Neuronal stem cell (in vitro differentiated cells): Measurements from ENCODE around the gene SMYD3.
A peak's percentile ranks its signal among the peaks of the same experiment; 100 is the strongest.

Experiments
- DNase-seq: peaks from one replicate; pipeline ENCODE4 v3.0.0-alpha.2; 2013; ENCODE audit warnings: low spot score
- H2AFZ ChIP-seq: one replicate; pipeline ENCODE4 v1.6.1; 2013; ENCODE audit warnings: mild to moderate bottlenecking, low read length, inconsistent platforms
- H2AK5ac ChIP-seq: 2 replicates; pipeline ENCODE4 v1.6.1; 2013; ENCODE audit warnings: low read depth, mild to moderate bottlenecking, inconsistent platforms, low read length, moderate library complexity, mixed read lengths
- H2BK120ac ChIP-seq: 2 replicates; pipeline ENCODE4 v1.6.1; 2013; ENCODE audit warnings: low read depth, mild to moderate bottlenecking, inconsistent platforms, low read length, moderate library complexity, mixed read lengths
- H2BK12ac ChIP-seq: one replicate; pipeline ENCODE4 v1.6.1; 2013; ENCODE audit warnings: low read length, inconsistent platforms
- H2BK15ac ChIP-seq: 2 replicates; pipeline ENCODE4 v1.6.1; 2013; ENCODE audit warnings: mild to moderate bottlenecking, low read length, inconsistent platforms, mixed read lengths
- H2BK5ac ChIP-seq: one replicate; pipeline ENCODE4 v1.6.1; 2013; ENCODE audit warnings: inconsistent platforms, mild to moderate bottlenecking, low read length, moderate library complexity
- H3K14ac ChIP-seq: one replicate; pipeline ENCODE4 v1.6.1; 2013; ENCODE audit warnings: low read length, inconsistent platforms
- H3K18ac ChIP-seq: 2 replicates; pipeline ENCODE4 v1.6.1; 2013; ENCODE audit warnings: low read length, inconsistent platforms
- H3K23ac ChIP-seq: 2 replicates; pipeline ENCODE4 v1.6.1; 2013; ENCODE audit warnings: low read depth, mild to moderate bottlenecking, mixed read lengths, low read length, inconsistent platforms; ENCODE audit not compliant: poor library complexity
- H3K27ac ChIP-seq: replicated peaks from 3 replicates; pipeline ENCODE4 v1.5.1; 2013; ENCODE audit warnings: low read length, inconsistent platforms
- H3K27me3 ChIP-seq, 3 experiments: 2 replicates each; pipeline ENCODE4 v1.6.1; 2013; ENCODE audit warnings: low read length in 3 of 3, mild to moderate bottlenecking in 2 of 3, inconsistent platforms in 1 of 3, low read depth in 1 of 3, mixed read lengths in 1 of 3, moderate library complexity in 1 of 3; ENCODE audit not compliant: control insufficient read depth in 3 of 3, insufficient read depth in 3 of 3
- H3K36me3 ChIP-seq, 2 donors: replicated peaks in 1 of 2; 2 replicates each; pipeline ENCODE4 v1.6.1; 2013; ENCODE audit warnings: low read length in 2 of 2; ENCODE audit not compliant: control insufficient read depth in 2 of 2, insufficient read depth in 2 of 2
- H3K4ac ChIP-seq: 2 replicates; pipeline ENCODE4 v1.6.1; 2013; ENCODE audit warnings: inconsistent platforms, mild to moderate bottlenecking, low read length, moderate library complexity
- H3K4me1 ChIP-seq, 2 donors: 1 replicate in 1 of 2; 2 replicates in 1 of 2; pipeline ENCODE4 v1.6.1; 2013; ENCODE audit warnings: low read length in 2 of 2, low read depth in 1 of 2; ENCODE audit not compliant: control insufficient read depth in 2 of 2, insufficient read depth in 1 of 2
- H3K4me2 ChIP-seq: one replicate; pipeline ENCODE4 v1.6.1; 2013; ENCODE audit warnings: mild to moderate bottlenecking, low read length, inconsistent platforms; ENCODE audit not compliant: insufficient read depth, poor library complexity, severe bottlenecking
- H3K4me3 ChIP-seq, 2 donors: 2 replicates each; pipeline ENCODE4 v1.5.1; 2013; ENCODE audit warnings: low read length in 2 of 2, mild to moderate bottlenecking in 2 of 2, inconsistent platforms in 1 of 2, moderate library complexity in 1 of 2
- H3K79me1 ChIP-seq: one replicate; pipeline ENCODE4 v1.6.1; 2013; ENCODE audit warnings: low read depth, mild to moderate bottlenecking, inconsistent platforms, low read length, moderate library complexity
- H3K9ac ChIP-seq: one replicate; pipeline ENCODE4 v1.6.1; 2013; ENCODE audit warnings: mild to moderate bottlenecking, low read depth, low read length, inconsistent platforms; ENCODE audit not compliant: poor library complexity
- H3K9me3 ChIP-seq, 2 donors: replicated peaks in 1 of 2; 2 replicates each; pipeline versions ENCODE3 to v1.6.1; 2013; ENCODE audit warnings: low read length in 2 of 2, mild to moderate bottlenecking in 2 of 2, inconsistent platforms in 1 of 2, low read depth in 1 of 2, mixed read lengths in 1 of 2, moderate library complexity in 1 of 2; ENCODE audit not compliant: control insufficient read depth in 2 of 2, insufficient read depth in 1 of 2
- H4K8ac ChIP-seq: one replicate; pipeline ENCODE4 v1.6.1; 2013; ENCODE audit warnings: low read depth, mild to moderate bottlenecking, inconsistent platforms, low read length, moderate library complexity
- H4K91ac ChIP-seq: one replicate; pipeline ENCODE4 v1.6.1; 2013; ENCODE audit warnings: low read length, low read depth, mild to moderate bottlenecking, inconsistent platforms; ENCODE audit not compliant: poor library complexity
- WGBS, 2 donors: extraction: QIAGEN DNeasy Blood & Tissue Kit; methylation state at CpG; one replicate each; pipeline ENCODE4 v1.1.7; 2013; ENCODE audit warnings: missing lambda C conversion rate in 2 of 2, mixed read lengths in 1 of 2; ENCODE audit not compliant: insufficient read length in 2 of 2, insufficient replicate concordance in 1 of 2; ENCODE audit errors: extremely low coverage in 2 of 2; 5-methylcytosine and 5-hydroxymethylcytosine counted together

SMYD3 gene

GRCh38 chr1:246107516-246108277 is 399.4 kb downstream of the SMYD3 start:
- Histone ChIP-seq H3K18ac (no peak overlapping the region), H3K4me2 (no peak overlapping the region), H4K91ac (no peak overlapping the region), H2AFZ (no peak overlapping the region), H3K36me3 (no peaks in the 10 kb centered on the region), H2BK5ac (no peak overlapping the region), H3K27ac (peak overlapping the region; percentile 4), H2BK15ac (no peak overlapping the region), H4K8ac (no peak overlapping the region), H3K4ac (no peak overlapping the region), H3K4me3 (no peak overlapping the region), H3K9me3 (peaks cover 0 to 2% of the 10 kb centered on the region in 2 donors), H3K14ac (no peak overlapping the region), H3K79me1 (no peaks in the 10 kb centered on the region), H2BK12ac (no peak overlapping the region), H3K4me1 (peaks cover 10 to 22% of the 10 kb centered on the region in 2 donors), H2BK120ac (no peak overlapping the region), H3K27me3 (no peaks in the 10 kb centered on the region), H3K9ac (no peak overlapping the region), H2AK5ac (no peak overlapping the region), H3K23ac (no peak overlapping the region)
- DNase-seq, result peak; percentile 55
- WGBS, 2 donors, result no CpG with 5 or more reads among the region's 4 CpGs

- peaks cover 0 to 2% of the 10 kb centered on the region in 2 donors for H3K9me3 ChIP-seq
- H2BK15ac ChIP-seq, result no peak overlapping the region
- peaks cover 10 to 22% of the 10 kb centered on the region in 2 donors for H3K4me1 ChIP-seq
- no peaks in the 10 kb centered on the region for H3K79me1 ChIP-seq
- no peak overlapping the region for H4K91ac ChIP-seq
- WGBS, 2 donors, result no CpG with 5 or more reads among the region's 5 CpGs
- H3K4me2 ChIP-seq, result no peak overlapping the region
- H2BK12ac ChIP-seq, result no peak overlapping the region
- no peak overlapping the region for H2BK120ac ChIP-seq
- H2AK5ac ChIP-seq, result no peak overlapping the region
- H3K23ac ChIP-seq, result no peak overlapping the region
- no peak overlapping the region for H3K9ac ChIP-seq
- H3K18ac ChIP-seq, result no peak overlapping the region
- no peaks in the 10 kb centered on the region for H3K36me3 ChIP-seq
- H3K4me3 ChIP-seq, result no peak overlapping the region
- H4K8ac ChIP-seq, result no peak overlapping the region
- H3K27me3 ChIP-seq, result no peaks in the 10 kb centered on the region
- H3K27ac ChIP-seq, result no peak overlapping the region
- H2BK5ac ChIP-seq, result no peak overlapping the region
- H3K14ac ChIP-seq, result no peak overlapping the region
- no peak for DNase-seq
- H3K4ac ChIP-seq, result no peak overlapping the region
- no peak overlapping the region for H2AFZ ChIP-seq
Observed at GRCh38 chr1:246106342-246106763, 400.7 kb downstream of the SMYD3 start.

- no peak for DNase-seq
- Histone ChIP-seq H3K4ac (no peak overlapping the region), H2AFZ (no peak overlapping the region), H3K4me1 (peaks cover 7 to 16% of the 10 kb centered on the region in 2 donors), H4K8ac (no peak overlapping the region), H3K18ac (no peak overlapping the region), H3K4me3 (no peak overlapping the region), H2BK15ac (no peak overlapping the region), H2AK5ac (no peak overlapping the region), H3K14ac (no peak overlapping the region), H3K27ac (no peak overlapping the region), H2BK120ac (no peak overlapping the region), H3K23ac (no peak overlapping the region), H4K91ac (no peak overlapping the region), H3K9ac (no peak overlapping the region), H3K79me1 (no peaks in the 10 kb centered on the region), H3K36me3 (no peaks in the 10 kb centered on the region), H3K27me3 (no peaks in the 10 kb centered on the region), H2BK5ac (no peak overlapping the region), H3K9me3 (no peaks in the 10 kb centered on the region), H2BK12ac (no peak overlapping the region), H3K4me2 (no peak overlapping the region)
- WGBS, 2 donors, result no CpG with 5 or more reads among the region's 5 CpGs
Observed at GRCh38 chr1:246104927-246105326, 402.2 kb downstream of the SMYD3 start.

GRCh38 chr1:246099570-246099969 is 407.5 kb downstream of the SMYD3 start:
- H3K27ac ChIP-seq, result no peak overlapping the region
- H2AK5ac ChIP-seq, result no peak overlapping the region
- no peak for DNase-seq
- no peak overlapping the region for H3K9ac ChIP-seq
- no peaks in the 10 kb centered on the region for H3K27me3 ChIP-seq
- H4K8ac ChIP-seq, result no peak overlapping the region
- WGBS, 2 donors, result no CpG with 5 or more reads among the region's 3 CpGs
- H3K4ac ChIP-seq, result no peak overlapping the region
- H3K4me3 ChIP-seq, result no peak overlapping the region
- no peak overlapping the region for H2BK12ac ChIP-seq
- H3K79me1 ChIP-seq, result no peaks in the 10 kb centered on the region
- H4K91ac ChIP-seq, result no peak overlapping the region
- H3K9me3 ChIP-seq, result no peaks in the 10 kb centered on the region
- no peaks in the 10 kb centered on the region for H3K36me3 ChIP-seq
- no peak overlapping the region for H3K4me2 ChIP-seq
- H2BK15ac ChIP-seq, result no peak overlapping the region
- no peak overlapping the region for H3K23ac ChIP-seq
- peaks cover 2% of the 10 kb centered on the region in 2 donors for H3K4me1 ChIP-seq
- no peak overlapping the region for H2BK5ac ChIP-seq
- no peak overlapping the region for H3K14ac ChIP-seq
- H2BK120ac ChIP-seq, result no peak overlapping the region
- no peak overlapping the region for H3K18ac ChIP-seq
- no peak overlapping the region for H2AFZ ChIP-seq
